Heart left ventricle (tissue), 16 donors: ENCODE data around the gene PCK1. TPM values are rescaled to one million over a fixed set of nuclear protein-coding genes. Genes with fewer than 3 reads are reported as not detected.

Experiments used
- ATAC-seq, 4 donors: fragments of 200-7000 bp; cut with Tn5 transposase; one replicate each; pipeline ENCODE4 v1.9.1; 2020 to 2022; ENCODE audit warnings: moderate library complexity in 4 of 4, mild to moderate bottlenecking in 3 of 4, moderate number of reproducible peaks in 1 of 4
- DNase-seq, 5 donors: peaks; one replicate each; pipeline ENCODE4 v3.0.0-alpha.2; 2020
- H3K27ac ChIP-seq, 12 donors: fragments of 200-600 bp; sonication (generic) in 4 of 12; one replicate each; pipeline versions ENCODE4 v1.5.0 to v1.8.0; 2016 to 2022; ENCODE audit warnings: mild to moderate bottlenecking in 2 of 12
- H3K27me3 ChIP-seq, 9 donors: fragments of 200-600 bp; sonication (generic) in 2 of 9; one replicate each; pipeline versions ENCODE4 v1.5.1 to v1.8.0; 2016 to 2022; ENCODE audit warnings: mild to moderate bottlenecking in 3 of 9
- H3K36me3 ChIP-seq, 9 donors: fragments of 200-600 bp; sonication (generic) in 2 of 9; one replicate each; pipeline versions ENCODE4 v1.5.0 to v1.8.0; 2018 to 2022; ENCODE audit warnings: mild to moderate bottlenecking in 2 of 9
- H3K4me1 ChIP-seq, 12 donors: fragments of 200-600 bp; sonication (generic) in 4 of 12; one replicate each; pipeline versions ENCODE4 v1.5.0 to v1.8.0; 2016 to 2022; ENCODE audit warnings: mild to moderate bottlenecking in 3 of 12
- H3K4me3 ChIP-seq, 12 donors: fragments of 200-600 bp; sonication (generic) in 4 of 12; one replicate each; pipeline versions ENCODE4 v1.5.0 to v1.8.0; 2017 to 2022; ENCODE audit warnings: mild to moderate bottlenecking in 9 of 12, moderate library complexity in 4 of 12
- H3K9me3 ChIP-seq, 12 donors: fragments of 200-600 bp; sonication (generic) in 4 of 12; one replicate each; pipeline versions ENCODE4 v1.5.0 to v1.8.0; 2016 to 2022; ENCODE audit warnings: mild to moderate bottlenecking in 1 of 12
- CTCF ChIP-seq, 12 donors: fragments of 200-600 bp; sonication (generic) in 4 of 12; IDR thresholded peaks; one replicate each; pipeline versions ENCODE4 v1.5.0 to v1.8.0; 2018 to 2022; ENCODE audit warnings: antibody characterized with exemption in 12 of 12, mild to moderate bottlenecking in 5 of 12
- POLR2A ChIP-seq, 2 donors: fragments of 450-650 bp; IDR thresholded peaks; one replicate each; pipeline ENCODE4 v1.6.1; 2017; ENCODE audit warnings: antibody characterized with exemption in 2 of 2, mild to moderate bottlenecking in 2 of 2, moderate library complexity in 2 of 2
- WGBS, 4 donors: extraction: QIAGEN DNeasy Blood & Tissue Kit in 2 of 4; methylation state at CpG; one replicate each; pipeline versions ENCODE4 v1.1.5 to v1.1.7; 2013 to 2018; 5-methylcytosine and 5-hydroxymethylcytosine counted together
- intact Hi-C, 10 donors: fragments of 100-400 bp; cut with DNase I; formaldehyde crosslinking; loops; one replicate each; pipeline versions ENCODE4 v1.11.1 to v1.14.2; 2022
- polyA plus RNA-seq, 2 donors: library from polyadenylated mRNA; stranded (reverse); fragments of 200-250 nt; gene quantifications; one replicate each; pipeline ENCODE4 v1.2.3, GENCODE V29; 2013
- total RNA-seq, 9 donors: library from RNA; depleted of rRNA in 2 of 9; stranded (reverse); fragments of >200 nt in 2 of 9; fragmentation: NEBNext Ultra II Directional in 3 of 9; extraction: Animal tissue kit (Norgen Biotek cat#: 25700) in 3 of 9; gene quantifications; one replicate each; pipeline versions ENCODE4 v1.1.0 to v1.2.4, GENCODE V29; 2016 to 2023
- donor health status: ischemic (EF 13 %, LVEDD 7.1; RV severe dilation, severe dysfunction).
- donor health status: healthy with polysubstance abuse.
- donor health status: DM: no; HTN: yes; CAD: no.
- donor health status: DM: no; HTN: no; CAD: no.
- donor health status: ischemic (EF 25% LVEDD 6.9; RV normal size, moderate dysfunction).
- donor health status: ischemic (EF 25% LVEDD 5.7; RV mildly dilated, moderate dysfunction).
- donor health status: healthy.
- donor health status: DM: yes; HTN: yes; CAD: no.
- donor health status: ischemic (EF 35%, LVEDD 5.7; RV mildly dilated, moderate dysfunction).
- donor health status: nonischemic (EF 11% LVEDD 7.7; RV severe dilation, severe dysfunction).
- donor health status: DM: yes; HTN: yes; CAD: no.
- donor health status: PGD.
- donor health status: ischemic (EF 29% LVEDD 5.4; RV normal size, mild dysfunction).
- donor health status: nonischemic (EF 23%, LVEDD 6.1; RV moderate dilation, normal function).

The PCK1 gene
- total and polyA plus RNA-seq, 11 donors, result 0.13 to 22.0 (median 0.40) TPM; not detected in 2

GRCh38 chr20:57568960-57569359 lies 8.1 kb downstream of the PCK1 start:
- 87 to 91% (median 89%) methylated on average over 12 of the region's 12 CpGs for WGBS, 4 donors
- ATAC-seq (no peak), DNase-seq (no peak)
- TF ChIP-seq POLR2A (IDR thresholded peaks at IDR 0.05), result no peak
- TF ChIP-seq CTCF (IDR thresholded peaks at IDR 0.05), result no peak
- Histone ChIP-seq H3K9me3 (no peaks in the 10 kb centered on the region), H3K4me1 (no peaks in the 10 kb centered on the region), H3K36me3 (no peaks in the 10 kb centered on the region), H3K4me3 (no peak overlapping the region), H3K27me3 (peaks cover 0 to 55% (median 14%) of the 10 kb centered on the region in 9 donors), H3K27ac (no peak overlapping the region)
- intact Hi-C loops, result no loop called here

GRCh38 chr20:57570145-57570850 lies 9.4 kb downstream of the PCK1 start:
- no peaks in the 10 kb centered on the region for H3K9me3 ChIP-seq
- TF ChIP-seq CTCF (IDR thresholded peaks at IDR 0.05), result no peak
- DNase-seq, result no peak
- 72 to 80% (median 73%) methylated on average over 20 of the region's 20 CpGs for WGBS, 4 donors
- peaks cover 0 to 56% (median 14%) of the 10 kb centered on the region in 9 donors for H3K27me3 ChIP-seq
- no peak overlapping the region for H3K4me3 ChIP-seq
- no peak overlapping the region for H3K27ac ChIP-seq
- intact Hi-C loops, result no loop called here
- no peaks in the 10 kb centered on the region for H3K36me3 ChIP-seq
- H3K4me1 ChIP-seq, result no peaks in the 10 kb centered on the region
- no peak for ATAC-seq

GRCh38 chr20:57570920-57571319 lies 10.0 kb downstream of the PCK1 start:
- TF ChIP-seq POLR2A (IDR thresholded peaks at IDR 0.05), result no peak
- no peak for TF ChIP-seq CTCF (IDR thresholded peaks at IDR 0.05)
- WGBS, 4 donors, result 63 to 79% (median 71%) methylated on average over 8 of the region's 8 CpGs
- H3K4me1 ChIP-seq, result no peaks in the 10 kb centered on the region
- H3K36me3 ChIP-seq, result no peaks in the 10 kb centered on the region
- ATAC-seq (no peak), DNase-seq (no peak)
- intact Hi-C loops, result no loop called here
- H3K27me3 ChIP-seq, result peaks cover 0 to 61% (median 14%) of the 10 kb centered on the region in 9 donors
- H3K4me3 ChIP-seq, result no peak overlapping the region
- H3K27ac ChIP-seq, result no peak overlapping the region
- no peaks in the 10 kb centered on the region for H3K9me3 ChIP-seq

GRCh38 chr20:57571782-57572416 lies 11.0 kb downstream of the PCK1 start:
- ATAC-seq (no peak), DNase-seq (no peak)
- intact Hi-C loops, result no loop called here
- Histone ChIP-seq H3K36me3 (no peaks in the 10 kb centered on the region), H3K9me3 (no peaks in the 10 kb centered on the region), H3K27me3 (peaks cover 0 to 64% (median 14%) of the 10 kb centered on the region in 9 donors), H3K4me3 (no peak overlapping the region), H3K27ac (no peak overlapping the region), H3K4me1 (no peaks in the 10 kb centered on the region)
- TF ChIP-seq POLR2A (IDR thresholded peaks at IDR 0.05) (no peak), CTCF (IDR thresholded peaks at IDR 0.05) (no peak)
- 84 to 91% (median 86%) methylated on average over 3 of the region's 3 CpGs for WGBS, 4 donors
